GM18511 (cell line): ENCODE measurements around the gene ZNF598.
A peak's percentile ranks its signal among the peaks of the same experiment; 100 is the strongest.

Experiments used
- ATAC-seq: cut with Tn5 transposase; IDR thresholded peaks from one replicate; pipeline ENCODE4 v1.9.1; 2021; ENCODE audit warnings: mild to moderate bottlenecking, moderate library complexity; ENCODE audit not compliant: unreplicated experiment

The ZNF598 gene

GRCh38 chr16:2009791-2010510, at the start of gene ZNF598:
ZNF598 (minus strand) TSS chr16:2009821.
- ATAC-seq: peak; percentile 92

GRCh38 chr16:2058872-2059271, 49.3 kb upstream of the ZNF598 start:
- ATAC-seq: no peak

- ATAC-seq: no peak
These were observed 48.8 kb upstream of the ZNF598 start for GRCh38 chr16:2058420-2058819.

- ATAC-seq: no peak
These were observed 47.8 kb upstream of the ZNF598 start for GRCh38 chr16:2057438-2057837.

- no peak for ATAC-seq
These were observed 47.2 kb upstream of the ZNF598 start for GRCh38 chr16:2056681-2057407.

GRCh38 chr16:2056077-2056476, 46.5 kb upstream of the ZNF598 start:
- ATAC-seq: no peak

- ATAC-seq: no peak
These were observed 45.1 kb upstream of the ZNF598 start for GRCh38 chr16:2054543-2055245.

GRCh38 chr16:2053897-2054296, 44.3 kb upstream of the ZNF598 start:
- no peak for ATAC-seq

- ATAC-seq: no peak
These were observed 43.6 kb upstream of the ZNF598 start for GRCh38 chr16:2053211-2053610.

GRCh38 chr16:2048116-2048543, 38.5 kb upstream of the ZNF598 start:
- no peak for ATAC-seq

GRCh38 chr16:2047330-2048115, 37.9 kb upstream of the ZNF598 start, which contains the start of the genes NTHL1 and TSC2:
NTHL1 (minus strand) TSS chr16:2047834; CDS start chr16:2047823, 11 bp downstream.
TSC2 (plus strand) TSS chr16:2047985; CDS start chr16:2048616, 631 bp downstream.
- peak; percentile 95 for ATAC-seq

- no peak for ATAC-seq
These were observed 37.3 kb upstream of the ZNF598 start for GRCh38 chr16:2046893-2047329.

- ATAC-seq: no peak
These were observed 36.6 kb upstream of the ZNF598 start for GRCh38 chr16:2045965-2046892.

GRCh38 chr16:2044541-2044940, 34.9 kb upstream of the ZNF598 start:
- no peak for ATAC-seq

- ATAC-seq: no peak
These were observed 34.2 kb upstream of the ZNF598 start for GRCh38 chr16:2043667-2044451.

- no peak for ATAC-seq
These were observed 33.5 kb upstream of the ZNF598 start for GRCh38 chr16:2042986-2043666.

GRCh38 chr16:2042171-2042985, 32.8 kb upstream of the ZNF598 start:
- ATAC-seq: no peak
